ENCODE data around the gene INSRR. TPM values are rescaled to one million over a fixed set of nuclear protein-coding genes. Genes with fewer than 3 reads are reported as not detected.

INSRR gene
- total RNA-seq, 1 donor from 2014 or later, result not detected

- DNase-seq, result peak; percentile 37
These were observed 35.1 kb upstream of the INSRR start for GRCh38 chr1:156894001-156894400.

- peak; percentile 80 for DNase-seq
These were observed 34.4 kb upstream of the INSRR start, which contains the start of gene PEAR1 for GRCh38 chr1:156893048-156893953. Gene PEAR1 (plus strand): TSS chr1:156893718. CDS start chr1:156903927, 10,209 bp downstream.

GRCh38 chr1:156892190-156893047 lies 33.5 kb upstream of the INSRR start:
- peak; percentile 95 for DNase-seq

DNA sequence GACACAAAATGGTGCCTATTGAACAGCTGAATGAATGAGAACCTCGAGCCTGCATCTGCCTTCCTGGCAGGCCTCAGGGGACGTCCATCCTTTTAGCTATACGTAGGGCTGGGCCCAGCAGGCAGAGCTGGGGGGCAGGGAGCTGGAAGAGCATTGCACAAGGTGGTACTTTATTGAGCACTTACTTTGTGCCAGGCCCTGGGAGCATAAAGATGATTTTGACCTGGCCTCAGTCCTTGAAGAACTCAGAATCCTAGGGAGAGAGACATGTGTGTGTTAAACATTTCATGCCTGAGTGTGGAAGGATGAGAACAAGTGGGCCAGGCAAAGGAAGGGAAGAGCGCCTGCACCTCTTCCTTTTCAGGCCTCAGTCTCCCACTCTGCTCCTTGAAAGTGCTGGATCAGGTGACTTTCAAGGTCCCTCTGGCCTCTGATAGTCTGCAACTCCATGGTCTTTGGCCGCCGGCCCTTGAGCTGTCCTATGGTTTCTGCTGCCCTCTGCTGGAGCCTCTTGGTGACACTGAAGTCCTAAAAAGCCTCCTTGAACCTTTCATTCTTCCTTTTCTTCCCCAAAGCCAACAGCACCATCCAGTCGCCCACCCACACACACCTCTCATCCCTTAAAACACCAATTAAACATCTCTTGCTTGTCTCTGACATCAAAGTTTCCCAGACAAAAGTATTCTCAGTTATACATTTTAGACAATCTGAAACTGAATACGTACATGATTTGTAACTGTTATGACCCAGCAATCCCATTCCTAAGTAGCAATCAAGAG lies 31.1 kb upstream of the INSRR start:
- peak; percentile 92 for DNase-seq

DNA sequence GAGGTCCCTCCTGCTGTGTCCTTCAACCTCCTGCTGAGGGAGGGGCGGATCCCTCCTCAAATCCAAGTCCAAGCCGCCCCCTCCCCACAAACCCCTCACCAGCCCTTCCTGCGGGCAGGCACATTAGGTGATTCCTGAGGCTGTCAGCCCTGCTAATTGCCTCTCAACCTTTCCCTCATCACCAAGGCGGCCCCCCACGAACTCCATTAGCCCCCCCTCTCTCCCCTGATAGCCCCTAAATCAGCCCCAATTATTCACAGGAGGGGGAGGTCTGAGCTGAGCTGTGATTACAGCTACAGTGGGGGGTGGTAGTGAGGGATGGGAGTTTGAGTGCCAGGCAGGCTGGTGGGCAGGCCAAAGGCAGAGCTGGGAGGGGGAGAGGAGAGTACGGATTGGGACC lies 28.8 kb upstream of the INSRR start:
- DNase-seq, result no peak

- no peak for DNase-seq
These were observed 28.4 kb upstream of the INSRR start for GRCh38 chr1:156887317-156887716.

- DNase-seq, result no peak
These were observed 27.8 kb upstream of the INSRR start for GRCh38 chr1:156886583-156887281.

GRCh38 chr1:156885880-156886355 lies 27.0 kb upstream of the INSRR start:
- DNase-seq, result no peak

DNA sequence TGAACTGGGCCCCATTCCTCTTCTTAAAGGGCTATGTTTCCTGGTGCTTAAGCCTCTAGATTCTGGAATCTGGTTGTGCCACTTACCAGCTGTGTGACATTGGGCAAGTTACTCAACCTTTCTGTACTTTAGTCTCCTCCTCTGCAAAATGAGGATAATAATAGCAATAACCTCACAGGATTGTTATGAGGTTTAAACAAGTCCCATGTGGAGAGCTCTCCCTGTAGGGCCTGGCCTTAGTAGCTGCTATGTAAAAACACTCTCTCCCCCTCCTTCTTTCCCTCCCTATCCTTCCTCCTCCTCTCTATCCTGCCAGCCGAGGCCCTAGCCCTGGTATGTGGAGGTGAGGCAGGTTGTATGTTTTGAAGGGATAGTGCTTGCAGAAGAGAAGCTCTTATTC lies 26.4 kb upstream of the INSRR start:
- DNase-seq, result no peak

DNA sequence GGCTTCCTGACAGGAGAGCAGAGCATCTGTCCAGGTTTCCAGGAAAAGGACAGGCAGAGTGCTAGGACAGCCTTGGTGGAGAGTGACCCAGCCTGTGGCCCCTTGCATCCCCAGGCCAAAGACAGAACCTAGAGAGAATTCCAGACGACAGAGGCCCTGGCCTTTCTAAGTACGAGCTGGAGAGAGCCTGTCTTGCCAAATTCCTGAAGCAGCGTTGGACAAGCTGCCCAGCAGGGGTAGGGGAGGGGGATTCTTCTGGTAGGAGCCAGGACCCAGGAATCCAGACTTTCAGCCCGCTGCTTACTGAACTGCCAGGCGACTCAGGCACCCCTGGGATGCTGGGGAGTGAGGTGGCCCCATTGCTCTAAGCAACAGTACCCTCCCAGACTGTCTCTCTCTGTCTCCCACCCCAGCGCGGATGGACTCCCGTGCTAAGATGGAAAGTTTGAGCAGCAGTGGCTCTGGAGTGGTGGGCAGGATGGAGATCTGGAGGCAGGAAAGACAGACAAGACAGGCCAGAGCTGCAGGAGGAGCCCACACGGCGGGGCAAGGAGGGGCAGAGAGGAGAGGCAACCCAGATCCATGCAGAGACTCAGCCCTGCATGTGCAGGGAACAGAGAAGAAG lies 25.8 kb upstream of the INSRR start:
- no peak for DNase-seq

GRCh38 chr1:156883919-156884318 lies 25.0 kb upstream of the INSRR start:
- no peak for DNase-seq

- no peak for DNase-seq
These were observed 23.6 kb upstream of the INSRR start for GRCh38 chr1:156882543-156882942.

- DNase-seq, result no peak
These were observed 22.7 kb upstream of the INSRR start for GRCh38 chr1:156881663-156882062.

DNA sequence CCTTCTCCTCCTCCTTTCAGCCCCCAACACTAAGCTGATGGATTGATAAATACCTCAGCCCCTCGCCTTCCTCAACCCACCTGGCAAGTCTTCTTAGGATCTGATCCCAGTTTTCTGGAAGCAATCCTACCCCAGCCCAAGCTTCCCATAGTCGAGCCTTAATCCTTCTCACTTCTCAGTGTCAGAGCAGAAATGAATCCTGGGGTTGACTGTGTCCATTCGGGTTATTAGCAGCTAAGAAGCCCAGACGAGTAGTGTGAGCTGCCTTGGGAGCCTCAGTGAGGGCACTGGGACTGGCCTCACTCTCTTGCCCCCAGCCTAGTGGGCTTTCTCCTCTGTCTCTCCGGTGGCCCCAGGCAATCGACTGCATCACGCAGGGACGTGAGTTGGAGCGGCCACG lies 22.2 kb upstream of the INSRR start:
- DNase-seq, result no peak

- DNase-seq, result no peak
These were observed 21.6 kb upstream of the INSRR start for GRCh38 chr1:156880473-156880872.

- no peak for DNase-seq
These were observed 21.0 kb upstream of the INSRR start for GRCh38 chr1:156879876-156880275.

DNA sequence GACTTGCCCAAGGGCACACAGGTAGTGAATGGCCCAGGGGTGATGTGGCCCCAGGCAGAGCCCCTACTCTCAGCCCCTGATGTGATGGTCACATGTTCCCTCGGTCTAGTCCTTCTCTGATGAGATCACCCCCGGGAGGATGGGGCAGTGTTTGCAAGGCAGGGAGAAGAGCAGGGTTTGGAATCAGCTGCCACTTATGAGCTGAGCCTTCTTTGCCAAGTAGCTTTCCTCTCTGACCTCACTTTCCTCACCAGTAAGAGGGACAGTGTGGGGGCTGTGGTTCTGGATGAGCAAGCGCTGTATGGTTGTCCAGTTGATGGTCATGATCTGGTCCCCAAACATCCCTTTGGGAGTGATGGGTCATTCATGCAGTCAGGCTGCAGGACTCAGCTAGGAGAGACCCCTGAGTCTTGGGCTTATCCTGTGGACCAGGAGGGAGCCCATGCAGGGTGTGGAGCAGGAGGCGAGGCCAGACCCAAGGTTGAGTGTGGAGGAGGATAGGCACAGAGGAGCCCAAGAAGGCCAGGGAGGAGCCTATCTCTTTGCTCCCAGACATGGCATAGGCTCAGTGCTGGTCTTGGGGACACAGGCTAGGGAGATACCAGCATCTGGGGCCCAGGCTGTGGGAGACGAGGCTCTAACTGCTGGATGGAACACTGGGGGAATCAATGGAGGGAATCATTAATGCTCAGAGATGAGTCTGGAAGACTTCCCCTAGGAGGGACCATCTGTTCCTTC lies 18.7 kb upstream of the INSRR start:
- DNase-seq, result no peak

GRCh38 chr1:156876281-156876680 lies 17.4 kb upstream of the INSRR start:
- DNase-seq, result peak; percentile 22

DNA sequence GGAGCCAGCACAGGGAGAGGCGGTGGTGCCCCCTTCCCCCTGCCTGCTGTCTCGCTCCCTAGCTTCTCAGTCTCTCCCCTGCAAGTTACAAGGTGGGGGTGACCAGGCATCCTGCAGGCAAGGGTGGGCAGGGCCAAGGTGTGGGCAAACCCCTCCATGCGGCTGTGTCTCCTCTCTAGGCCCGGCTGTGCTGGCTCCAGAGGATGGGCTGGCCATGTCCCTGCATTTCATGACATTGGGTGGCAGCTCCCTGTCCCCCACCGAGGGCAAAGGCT lies 16.4 kb upstream of the INSRR start:
- no peak for DNase-seq

DNA sequence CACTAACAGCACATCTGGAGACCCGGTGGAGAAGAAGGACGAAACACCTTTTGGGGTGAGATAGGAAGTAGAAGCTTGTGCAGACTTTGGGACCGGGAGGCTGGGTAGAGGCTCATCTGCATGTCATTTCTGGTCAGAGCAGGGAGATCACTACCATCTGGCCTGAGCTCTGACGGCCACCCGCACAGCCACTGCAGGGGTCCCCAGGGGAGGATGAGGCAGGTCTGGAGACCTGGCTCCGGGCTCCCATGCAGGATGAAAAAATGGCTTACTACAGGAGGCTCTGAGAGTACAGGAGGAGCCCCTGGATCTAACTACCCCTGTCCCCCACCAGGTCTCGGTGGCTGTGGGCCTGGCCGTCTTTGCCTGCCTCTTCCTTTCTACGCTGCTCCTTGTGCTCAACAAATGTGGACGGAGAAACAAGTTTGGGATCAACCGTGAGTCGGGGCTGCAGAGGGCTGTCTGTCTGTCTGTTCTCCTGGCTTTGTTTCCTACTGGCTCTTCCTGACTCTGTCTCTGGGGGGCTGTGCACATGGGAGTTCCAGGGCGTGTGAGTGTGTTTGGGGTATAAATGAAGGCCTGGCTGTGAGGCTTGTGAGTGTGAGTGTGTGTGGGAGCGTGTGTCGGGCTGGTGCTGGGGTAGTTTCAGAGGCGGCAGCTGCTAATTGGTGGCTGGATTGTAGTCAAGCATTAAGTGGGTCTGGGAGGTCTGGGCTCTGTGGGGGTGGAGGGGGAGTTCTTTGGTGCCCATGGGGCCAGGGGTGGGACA lies 15.8 kb upstream of the INSRR start:
- no peak for DNase-seq
